ENCODE measurements around the gene DGKI.

GRCh38 chr7:137691566-137691965 is 155.2 kb downstream of the DGKI start:
- TF ChIP-seq POLR2A (IDR thresholded peaks at IDR 0.05) (no peak), CTCF (IDR thresholded peaks at IDR 0.05) (no peak)
